AG09319 (cell line): ENCODE measurements around the gene PRKAR1B.

Source experiments
- DNase-seq: peaks from one replicate; pipeline ENCODE4 v3.0.0-alpha.2; 2010; ENCODE audit warnings: low read depth; ENCODE audit errors: extremely low read depth
- CTCF ChIP-seq: IDR thresholded peaks from 2 replicates; pipeline ENCODE4 v1.5.1; 2011; ENCODE audit warnings: low read depth, mild to moderate bottlenecking, inconsistent platforms, low read length, moderate library complexity

The PRKAR1B gene

DNA sequence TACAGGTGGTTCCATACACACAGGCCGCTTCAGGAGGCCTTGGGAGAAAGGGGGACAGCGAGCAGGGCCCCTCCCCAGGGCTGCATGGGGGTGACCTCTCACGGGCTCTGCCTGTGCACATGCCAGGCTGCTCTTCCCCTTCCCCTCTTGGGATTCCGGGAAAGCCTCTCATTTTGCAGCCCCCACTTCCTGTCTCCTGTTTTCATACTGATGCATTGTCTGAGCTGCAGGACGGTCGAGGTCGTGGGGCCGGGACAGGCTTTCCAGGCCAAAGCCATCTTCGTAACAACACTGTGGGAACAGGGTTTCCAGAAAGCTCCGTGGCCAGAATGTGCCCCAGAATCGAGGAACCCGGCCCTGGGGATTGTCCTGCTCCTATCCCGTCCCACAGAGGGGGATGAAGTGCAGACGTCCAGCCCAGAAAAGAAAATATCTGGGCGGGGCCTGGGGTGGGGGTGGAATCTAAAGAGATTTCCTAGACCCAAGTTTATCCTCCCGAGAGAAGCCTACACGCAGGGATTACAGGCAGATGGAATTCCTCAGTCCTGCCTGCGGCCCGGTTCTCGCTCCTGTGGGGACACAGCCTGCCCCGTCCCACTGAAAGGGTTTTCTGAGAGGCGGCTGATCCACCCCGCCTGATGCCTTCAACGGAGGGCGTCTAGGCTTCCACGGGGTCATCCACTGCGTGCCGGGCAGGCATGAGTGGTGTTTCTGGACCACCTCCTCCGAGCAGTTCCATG lies 30.1 kb downstream of the PRKAR1B start:
- DNase-seq: no peak
- TF ChIP-seq CTCF: no peak

GRCh38 chr7:696426-696811 lies 30.7 kb downstream of the PRKAR1B start:
- no peak for DNase-seq
- TF ChIP-seq CTCF: no peak

GRCh38 chr7:693280-693679 lies 33.8 kb downstream of the PRKAR1B start:
- no peak for DNase-seq
- no peak for TF ChIP-seq CTCF

- DNase-seq: no peak
- TF ChIP-seq CTCF: no peak
These were observed 35.6 kb downstream of the PRKAR1B start for GRCh38 chr7:691361-692045.

DNA sequence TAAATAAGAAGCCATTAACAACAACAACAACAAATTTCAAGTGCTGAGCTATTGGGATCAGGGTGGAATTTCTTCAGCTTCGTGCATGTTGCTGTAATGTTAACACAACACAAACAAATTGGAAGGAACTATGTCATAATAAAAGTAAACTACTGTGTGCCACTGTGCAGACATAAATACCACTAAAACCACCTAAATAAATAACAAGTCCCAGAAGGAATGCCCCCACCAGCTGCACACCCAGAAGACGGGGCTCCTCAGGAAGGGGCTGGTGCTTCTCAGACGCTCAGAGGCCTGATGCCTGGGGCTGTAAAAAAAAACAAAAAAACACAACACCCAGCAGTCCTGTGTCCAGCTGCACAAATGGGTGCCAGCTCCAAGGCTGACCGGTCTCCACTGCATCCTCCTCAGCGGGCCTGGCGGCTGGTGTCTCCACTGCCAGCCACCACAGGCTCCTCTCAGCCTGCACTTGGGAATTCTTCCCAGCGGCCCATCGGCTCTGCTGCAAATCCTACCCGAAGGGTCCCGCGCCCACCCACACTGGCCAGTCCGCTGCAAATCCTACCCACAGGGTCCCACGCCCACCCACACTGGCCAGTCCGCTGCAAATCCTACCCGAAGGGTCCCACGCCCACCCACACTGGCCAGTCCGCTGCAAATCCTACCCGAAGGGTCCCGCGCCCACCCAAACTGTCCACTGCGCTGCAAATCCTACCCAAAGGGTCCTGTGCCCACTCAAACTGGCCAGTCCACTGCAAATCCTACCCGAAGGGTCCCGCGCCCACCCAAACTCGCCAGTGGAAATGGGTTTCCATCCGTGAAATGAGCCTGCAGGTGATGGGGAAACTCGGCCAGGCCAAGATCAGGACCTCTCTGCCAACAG lies 36.4 kb downstream of the PRKAR1B start:
- DNase-seq: no peak
- TF ChIP-seq CTCF: no peak

DNA sequence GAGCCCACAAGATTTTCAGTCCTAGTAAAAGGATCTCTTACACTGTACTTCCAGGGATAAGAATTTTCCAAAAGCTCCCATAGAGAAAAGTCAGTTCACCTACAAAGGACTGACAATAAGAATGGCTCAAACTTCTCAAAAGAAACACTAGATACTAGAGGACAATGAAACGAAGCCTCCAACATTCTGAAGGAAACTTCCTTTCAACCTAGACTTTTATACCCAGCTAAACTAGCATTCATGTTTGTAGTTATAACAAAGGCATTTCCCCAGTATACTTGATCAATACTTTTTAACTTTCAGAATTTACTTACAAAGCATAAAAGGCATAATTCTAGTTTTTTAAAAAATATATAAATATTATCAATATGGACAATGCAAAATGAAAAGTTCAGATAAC lies 41.5 kb downstream of the PRKAR1B start:
- no peak for TF ChIP-seq CTCF
- DNase-seq: no peak

DNA sequence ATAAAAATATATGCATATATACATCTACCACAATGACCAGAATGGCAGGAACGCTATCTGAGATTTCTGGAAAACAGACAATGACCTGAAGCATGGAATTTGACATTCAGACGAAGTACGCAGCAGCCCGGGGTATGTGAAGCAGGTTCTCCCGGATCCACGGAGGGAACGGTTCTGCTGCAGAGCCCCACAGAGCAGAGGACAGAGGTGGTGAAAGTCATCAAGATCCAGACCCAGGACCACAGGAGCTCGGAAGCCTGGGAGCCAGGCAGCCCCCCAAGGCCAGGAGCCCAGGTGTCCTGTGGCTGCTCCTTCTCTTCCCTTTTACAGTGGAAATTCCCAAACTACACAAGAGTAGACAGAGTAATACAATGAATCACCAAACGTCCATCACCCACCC lies 42.7 kb downstream of the PRKAR1B start:
- no peak for TF ChIP-seq CTCF
- DNase-seq: no peak
